Esophagus squamous epithelium (tissue), 5 donors: ENCODE data around the gene FOXO6. TPM values are rescaled to one million over a fixed set of nuclear protein-coding genes. Genes with fewer than 3 reads are reported as not detected.

Source experiments
- DNase-seq: peaks from one replicate; lab custom pipeline; 2025; lab: John Stamatoyannopoulos, UW
- H3K27ac ChIP-seq, 4 donors: fragments of 200-600 bp; sonication (generic); one replicate each; pipeline ENCODE4 v1.5.1; 2016 to 2019; ENCODE audit warnings: mild to moderate bottlenecking in 1 of 4
- H3K27me3 ChIP-seq, 4 donors: fragments of 200-600 bp; sonication (generic); 1 replicate in 3 of 4; 2 replicates in 1 of 4; pipeline versions ENCODE4 v1.5.1 to v1.6.0; 2017 to 2021; ENCODE audit warnings: antibody characterized with exemption in 1 of 4
- H3K36me3 ChIP-seq, 3 donors: fragments of 200-600 bp; sonication (generic); one replicate each; pipeline ENCODE4 v1.5.1; 2016 to 2019
- H3K4me1 ChIP-seq, 3 donors: fragments of 200-600 bp; sonication (generic); one replicate each; pipeline ENCODE4 v1.5.1; 2017 to 2019
- H3K4me3 ChIP-seq, 4 donors: fragments of 200-600 bp; sonication (generic); 1 replicate in 3 of 4; 2 replicates in 1 of 4; pipeline ENCODE4 v1.5.1; 2016 to 2019; ENCODE audit warnings: mild to moderate bottlenecking in 2 of 4, moderate library complexity in 1 of 4
- H3K9me3 ChIP-seq, 3 donors: fragments of 200-600 bp; sonication (generic); one replicate each; pipeline ENCODE4 v1.5.1; 2016 to 2019
- POLR2A ChIP-seq, 4 donors: fragments of 450-650 bp; IDR thresholded peaks; one replicate each; pipeline ENCODE4 v1.6.1; 2017; ENCODE audit warnings: antibody characterized with exemption in 4 of 4, mild to moderate bottlenecking in 4 of 4, moderate library complexity in 3 of 4
- WGBS, 2 donors: methylation state at CpG; one replicate each; pipeline ENCODE4 v1.1.5; 2018; 5-methylcytosine and 5-hydroxymethylcytosine counted together
- intact Hi-C: fragments of 100-400 bp; cut with DNase I; formaldehyde crosslinking; loops from one replicate; pipeline ENCODE4 v1.15.0; 2022
- total RNA-seq, 4 donors: library from RNA; depleted of rRNA; stranded (reverse); fragments of >200 nt; gene quantifications; one replicate each; pipeline ENCODE4 v1.1.0, GENCODE V29; 2016
- TF ChIP-seq, protein P1 (sequence below), 6 experiments: fragments of 450-650 bp in 4 of 6; fragments of 200-600 bp in 2 of 6; sonication (generic) in 2 of 6; IDR thresholded peaks; one replicate each; pipeline ENCODE4 v1.5.1; 2016 to 2019; ENCODE audit warnings: antibody characterized with exemption in 6 of 6, mild to moderate bottlenecking in 4 of 6, moderate library complexity in 4 of 6
- donor health status: DM: yes; HTN: yes; CAD: no.

FOXO6 gene
- total RNA-seq, 4 donors from 2014 or later: 0.18 to 0.53 (median 0.38) TPM; not detected in 1

DNA sequence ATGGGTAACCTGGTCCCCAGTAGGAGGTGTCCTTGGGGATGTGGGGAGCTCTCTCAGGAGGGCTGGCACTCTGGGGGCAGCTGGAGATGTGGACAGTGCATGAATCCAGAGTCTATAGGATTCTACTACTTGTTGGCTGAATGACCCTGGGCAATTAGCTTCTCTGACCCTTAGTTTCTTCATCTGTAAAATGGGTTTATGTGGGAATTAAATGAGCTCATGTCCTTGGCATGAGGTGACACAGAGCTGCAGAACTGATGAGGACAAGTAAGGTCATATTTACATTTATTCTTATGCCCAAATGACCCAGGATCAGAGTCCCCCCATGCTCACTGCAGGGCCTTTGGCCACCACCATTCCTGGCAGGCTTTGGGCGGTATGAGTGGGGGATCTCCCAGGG is 29.3 kb downstream of the FOXO6 start:
- H3K4me1 ChIP-seq: peaks cover 8 to 67% (median 16%) of the 10 kb centered on the region in 3 donors
- intact Hi-C loops: no loop called here
- H3K4me3 ChIP-seq: no peak overlapping the region
- no peak overlapping the region for H3K27ac ChIP-seq
- H3K27me3 ChIP-seq: peaks cover 0 to 19% (median 0%) of the 10 kb centered on the region in 4 donors
- DNase-seq: no peak
- H3K9me3 ChIP-seq: no peaks in the 10 kb centered on the region
- WGBS, 2 donors: 100% methylated on average over 1 of the region's 1 CpG
- H3K36me3 ChIP-seq: no peaks in the 10 kb centered on the region
- no peak for TF ChIP-seq POLR2A (IDR thresholded peaks at IDR 0.05)
- TF ChIP-seq, protein P1, sequence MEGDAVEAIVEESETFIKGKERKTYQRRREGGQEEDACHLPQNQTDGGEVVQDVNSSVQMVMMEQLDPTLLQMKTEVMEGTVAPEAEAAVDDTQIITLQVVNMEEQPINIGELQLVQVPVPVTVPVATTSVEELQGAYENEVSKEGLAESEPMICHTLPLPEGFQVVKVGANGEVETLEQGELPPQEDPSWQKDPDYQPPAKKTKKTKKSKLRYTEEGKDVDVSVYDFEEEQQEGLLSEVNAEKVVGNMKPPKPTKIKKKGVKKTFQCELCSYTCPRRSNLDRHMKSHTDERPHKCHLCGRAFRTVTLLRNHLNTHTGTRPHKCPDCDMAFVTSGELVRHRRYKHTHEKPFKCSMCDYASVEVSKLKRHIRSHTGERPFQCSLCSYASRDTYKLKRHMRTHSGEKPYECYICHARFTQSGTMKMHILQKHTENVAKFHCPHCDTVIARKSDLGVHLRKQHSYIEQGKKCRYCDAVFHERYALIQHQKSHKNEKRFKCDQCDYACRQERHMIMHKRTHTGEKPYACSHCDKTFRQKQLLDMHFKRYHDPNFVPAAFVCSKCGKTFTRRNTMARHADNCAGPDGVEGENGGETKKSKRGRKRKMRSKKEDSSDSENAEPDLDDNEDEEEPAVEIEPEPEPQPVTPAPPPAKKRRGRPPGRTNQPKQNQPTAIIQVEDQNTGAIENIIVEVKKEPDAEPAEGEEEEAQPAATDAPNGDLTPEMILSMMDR (IDR thresholded peaks at IDR 0.05): no peak

DNA sequence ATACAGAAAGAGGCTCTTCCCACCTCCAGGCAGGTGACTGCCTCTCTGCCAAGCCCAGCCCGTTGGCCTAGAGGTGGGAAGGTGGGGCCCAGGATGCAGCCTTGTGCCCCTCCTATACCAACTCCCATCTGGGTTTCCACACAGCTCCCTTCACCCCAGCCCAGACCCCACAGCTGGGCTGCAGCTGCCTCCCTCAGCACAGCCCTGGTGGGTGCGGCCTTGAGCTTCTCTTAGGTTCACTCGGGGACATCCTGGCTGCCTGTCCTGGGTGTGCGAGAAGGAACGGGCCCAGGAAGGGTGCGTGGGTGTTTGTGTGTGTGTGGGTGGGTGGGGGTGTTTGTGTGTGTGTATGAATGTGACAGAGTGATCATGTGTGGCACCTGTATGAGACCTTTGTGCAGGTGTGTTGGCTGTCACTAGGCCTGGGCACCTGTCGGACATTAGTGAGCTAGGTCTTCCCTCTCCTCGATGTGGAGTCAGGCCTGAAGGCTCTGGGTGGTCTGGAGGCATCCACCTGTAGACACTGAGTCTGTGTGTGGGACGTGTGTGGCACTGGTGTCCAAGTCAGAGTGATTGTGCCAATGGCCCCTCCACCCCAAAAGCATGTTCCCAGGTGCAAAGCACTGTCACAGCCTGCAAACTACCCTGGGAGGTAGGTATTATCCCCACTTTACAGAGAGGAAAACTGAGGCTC is 30.7 kb downstream of the FOXO6 start:
- Histone ChIP-seq H3K36me3 (no peaks in the 10 kb centered on the region), H3K4me3 (no peak overlapping the region), H3K27me3 (peaks cover 0 to 22% (median 0%) of the 10 kb centered on the region in 4 donors), H3K4me1 (peaks cover 8 to 57% (median 13%) of the 10 kb centered on the region in 3 donors), H3K27ac (no peak overlapping the region), H3K9me3 (no peaks in the 10 kb centered on the region)
- WGBS, 2 donors: 41 to 76% methylated on average over 3 to 7 of the region's 9 CpGs
- TF ChIP-seq, protein P1 (IDR thresholded peaks at IDR 0.05): no peak
- TF ChIP-seq POLR2A (IDR thresholded peaks at IDR 0.05): no peak
- intact Hi-C loops: no loop called here
- DNase-seq: no peak

DNA sequence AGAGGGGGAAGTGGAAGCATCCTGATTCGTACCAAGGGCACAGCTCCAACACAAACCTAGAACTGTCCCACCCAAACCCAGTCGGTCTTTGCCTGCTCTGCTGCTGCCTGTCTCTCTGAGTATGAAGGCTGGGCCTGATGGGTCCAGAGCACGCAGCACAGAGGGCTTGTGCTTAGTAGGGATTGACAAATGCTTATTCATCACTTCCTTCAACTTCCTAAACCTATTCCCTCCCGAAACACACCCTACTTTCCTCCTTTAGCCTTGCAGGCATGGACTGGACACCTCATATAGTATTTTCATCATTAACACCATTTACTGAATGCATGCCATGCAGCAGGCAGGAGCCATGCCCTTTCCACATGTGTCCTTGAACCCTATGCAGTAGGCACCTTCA is 31.3 kb downstream of the FOXO6 start:
- Histone ChIP-seq H3K36me3 (no peaks in the 10 kb centered on the region), H3K4me1 (peaks cover 3 to 52% (median 8%) of the 10 kb centered on the region in 3 donors), H3K27me3 (peaks cover 0 to 22% (median 0%) of the 10 kb centered on the region in 4 donors), H3K27ac (no peak overlapping the region), H3K4me3 (no peak overlapping the region), H3K9me3 (no peaks in the 10 kb centered on the region)
- 27 to 63% methylated on average over 3 to 4 of the region's 4 CpGs for WGBS, 2 donors
- TF ChIP-seq POLR2A (IDR thresholded peaks at IDR 0.05): no peak
- TF ChIP-seq, protein P1 (IDR thresholded peaks at IDR 0.05): no peak
- no peak for DNase-seq
- intact Hi-C loops: no loop called here

DNA sequence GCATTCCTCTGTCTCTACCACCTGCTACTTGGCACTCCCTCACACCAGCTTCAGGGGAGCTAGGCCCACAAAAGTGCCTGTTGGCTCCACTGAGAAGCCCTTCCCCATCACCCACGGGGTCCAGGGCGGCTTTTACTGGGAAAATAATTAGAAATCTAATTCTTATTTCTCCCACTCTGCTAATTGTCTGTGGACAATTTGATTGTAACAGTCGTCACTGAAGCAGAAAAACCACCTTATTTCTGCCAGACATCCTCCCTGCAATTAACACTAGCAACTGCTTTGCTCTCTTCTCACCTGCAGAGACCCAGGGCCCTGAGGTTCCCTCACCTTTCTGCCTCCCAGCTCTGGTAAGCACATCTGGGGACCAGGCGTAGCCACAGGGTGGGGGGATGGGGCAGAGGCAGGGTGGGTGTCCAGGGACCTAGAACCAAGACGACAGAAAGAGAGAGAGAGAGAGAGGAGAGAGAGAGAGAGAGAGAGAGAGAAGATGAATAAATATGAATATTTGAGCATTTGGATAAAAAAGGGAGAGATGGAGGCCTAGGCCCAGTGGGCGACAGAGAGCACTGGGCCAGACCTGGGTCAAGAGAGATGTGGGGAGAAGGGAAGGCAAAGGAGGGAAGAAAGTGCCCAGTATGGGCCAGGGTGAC is 32.6 kb downstream of the FOXO6 start:
- Histone ChIP-seq H3K9me3 (no peaks in the 10 kb centered on the region), H3K4me1 (peaks cover 0 to 39% (median 0%) of the 10 kb centered on the region in 3 donors), H3K27me3 (peaks cover 0 to 22% (median 0%) of the 10 kb centered on the region in 4 donors), H3K27ac (no peak overlapping the region), H3K4me3 (no peak overlapping the region), H3K36me3 (no peaks in the 10 kb centered on the region)
- 62 to 72% methylated on average over 5 to 6 of the region's 6 CpGs for WGBS, 2 donors
- TF ChIP-seq, protein P1 (IDR thresholded peaks at IDR 0.05): no peak
- TF ChIP-seq POLR2A (IDR thresholded peaks at IDR 0.05): no peak
- intact Hi-C loops: no loop called here
- no peak for DNase-seq

DNA sequence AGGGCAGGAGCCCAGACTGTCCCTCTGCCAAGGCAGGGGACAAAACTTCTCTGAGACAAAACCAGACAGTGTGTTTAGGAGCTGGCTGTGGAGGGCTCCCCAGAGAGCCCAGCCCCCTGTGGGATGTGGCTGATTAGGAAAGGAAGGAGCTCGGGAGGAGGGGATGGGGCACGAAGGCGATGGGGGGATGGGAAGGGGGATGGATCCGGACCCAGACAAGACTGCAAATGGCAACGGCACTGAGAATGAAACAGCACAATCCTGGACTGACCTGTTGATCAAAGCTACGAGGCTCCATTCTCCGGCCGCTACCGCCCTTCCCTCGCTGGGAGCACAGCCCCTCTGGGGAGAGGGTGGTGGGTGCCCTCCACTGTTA is 33.1 kb downstream of the FOXO6 start:
- no peaks in the 10 kb centered on the region for H3K9me3 ChIP-seq
- intact Hi-C loops: no loop called here
- TF ChIP-seq, protein P1 (IDR thresholded peaks at IDR 0.05): no peak
- TF ChIP-seq POLR2A (IDR thresholded peaks at IDR 0.05): no peak
- peaks cover 0 to 41% (median 0%) of the 10 kb centered on the region in 3 donors for H3K4me1 ChIP-seq
- no peaks in the 10 kb centered on the region for H3K36me3 ChIP-seq
- H3K27ac ChIP-seq: no peak overlapping the region
- H3K27me3 ChIP-seq: peaks cover 0 to 26% (median 0%) of the 10 kb centered on the region in 4 donors
- DNase-seq: no peak
- no peak overlapping the region for H3K4me3 ChIP-seq
- 72 to 74% methylated on average over 7 to 10 of the region's 10 CpGs for WGBS, 2 donors
